CD4-positive, alpha-beta T cell treated with Interleukin-17A for 1 hour (primary cell): ENCODE data around the gene DUS2.
A peak's percentile ranks its signal among the peaks of the same experiment; 100 is the strongest.
"Not testable (repeated sequence)": the region's sequence is repeated elsewhere in the genome, so short reads cannot be mapped to it uniquely, and the experiment has no call there.

Experiments
- DNase-seq: peaks from one replicate; pipeline ENCODE4 v3.0.0-alpha.2; 2020

DUS2 gene

GRCh38 chr16:68078701-68079375, 55.8 kb downstream of the DUS2 start:
- no peak for DNase-seq

GRCh38 chr16:68079376-68079625, 56.2 kb downstream of the DUS2 start:
- DNase-seq = no peak

GRCh38 chr16:68079626-68080344, 56.7 kb downstream of the DUS2 start:
- peak; percentile 85 for DNase-seq

- no peak for DNase-seq
Observed at GRCh38 chr16:68081861-68082628, 59.0 kb downstream of the DUS2 start.

- no peak for DNase-seq
Observed at GRCh38 chr16:68082629-68083238, 59.6 kb downstream of the DUS2 start.

- DNase-seq = no peak
Observed at GRCh38 chr16:68083239-68083781, 60.2 kb downstream of the DUS2 start.

GRCh38 chr16:68083861-68084503, 60.9 kb downstream of the DUS2 start:
- no peak for DNase-seq

- peak; percentile 89 for DNase-seq
Observed at GRCh38 chr16:68084504-68085258, 61.6 kb downstream of the DUS2 start.

- peak; percentile 99 for DNase-seq
Observed at GRCh38 chr16:68085259-68086071, 62.4 kb downstream of the DUS2 start, which contains the start of gene NFATC3. TSS of gene NFATC3 (plus strand) at chr16:68085370. CDS start at chr16:68085682, 312 bp downstream.

- no peak for DNase-seq
Observed at GRCh38 chr16:68086336-68086841, 63.3 kb downstream of the DUS2 start.

GRCh38 chr16:68086860-68087268, 63.8 kb downstream of the DUS2 start:
- no peak for DNase-seq

- no peak for DNase-seq
Observed at GRCh38 chr16:68087688-68088087, 64.6 kb downstream of the DUS2 start.

- no peak for DNase-seq
Observed at GRCh38 chr16:68088130-68088972, 65.3 kb downstream of the DUS2 start.

- DNase-seq = no peak
Observed at GRCh38 chr16:68089067-68089466, 66.0 kb downstream of the DUS2 start.

GRCh38 chr16:68090130-68090529, 67.0 kb downstream of the DUS2 start:
- peak; percentile 49 for DNase-seq

- no peak for DNase-seq
Observed at GRCh38 chr16:68090533-68090932, 67.4 kb downstream of the DUS2 start.

GRCh38 chr16:68091380-68092261, 68.5 kb downstream of the DUS2 start:
- DNase-seq = no peak

- not testable (repeated sequence) for DNase-seq
Observed at GRCh38 chr16:68092275-68092674, 69.2 kb downstream of the DUS2 start.
